WI38 (cell line): ENCODE measurements around the gene PARD3.

Source experiments
- H3K4me3 ChIP-seq: 2 replicates; pipeline ENCODE4 v1.5.1; 2011; ENCODE audit warnings: low read depth, mild to moderate bottlenecking, control low read depth, low read length
- CTCF ChIP-seq: IDR thresholded peaks from 2 replicates; pipeline ENCODE4 v1.5.1; 2012; ENCODE audit warnings: low read depth, mild to moderate bottlenecking, control low read depth, low read length

The PARD3 gene

GRCh38 chr10:34520084-34520483 lies 295.0 kb downstream of the PARD3 start:
- no peak overlapping the region for H3K4me3 ChIP-seq

DNA sequence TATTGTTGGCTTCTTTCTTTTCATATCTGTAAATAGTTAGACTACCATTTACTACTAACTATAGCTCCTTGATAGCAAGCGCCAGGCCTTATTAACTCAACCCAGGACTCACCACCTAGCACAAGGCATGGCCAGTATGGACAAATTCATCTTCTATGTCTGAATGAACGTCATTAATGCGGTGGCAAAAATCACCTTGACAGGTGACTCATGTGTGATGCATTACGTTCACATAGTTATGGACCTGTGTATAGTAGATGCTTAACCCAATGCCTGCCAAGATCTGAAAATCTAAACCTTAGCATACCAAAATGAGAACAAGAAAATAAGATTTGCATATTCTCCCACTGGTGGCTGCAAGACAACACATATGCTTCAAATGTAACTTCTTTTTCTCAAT lies 300.8 kb downstream of the PARD3 start:
- H3K4me3 ChIP-seq: no peak overlapping the region
- TF ChIP-seq CTCF: no peak

More at GRCh38 chr10:34520084-34520483, 295.0 kb downstream of the PARD3 start:
- no peak for TF ChIP-seq CTCF

GRCh38 chr10:34513636-34514035 lies 301.5 kb downstream of the PARD3 start:
- no peak overlapping the region for H3K4me3 ChIP-seq
- no peak for TF ChIP-seq CTCF

DNA sequence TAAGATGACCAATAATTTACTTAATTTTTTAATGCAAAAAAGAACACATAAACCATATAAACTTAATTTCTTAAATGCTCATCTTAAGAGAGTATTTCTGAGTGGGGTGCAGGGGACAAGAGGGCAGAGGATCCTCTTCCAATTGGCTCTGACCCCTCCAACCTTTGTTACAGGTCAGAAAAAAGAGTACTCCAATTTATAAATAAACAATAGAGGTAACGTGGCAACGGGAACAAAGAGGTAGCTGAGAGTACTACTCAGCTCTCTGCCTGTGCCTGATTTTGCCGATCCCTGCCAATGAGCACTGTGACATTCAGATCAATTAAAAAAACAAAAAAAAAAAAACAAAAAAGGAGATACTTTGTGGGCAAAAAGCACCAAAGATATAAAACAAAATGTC lies 307.9 kb downstream of the PARD3 start:
- TF ChIP-seq CTCF: no peak
- H3K4me3 ChIP-seq: no peak overlapping the region

GRCh38 chr10:34506786-34507185 lies 308.3 kb downstream of the PARD3 start:
- no peak for TF ChIP-seq CTCF

DNA sequence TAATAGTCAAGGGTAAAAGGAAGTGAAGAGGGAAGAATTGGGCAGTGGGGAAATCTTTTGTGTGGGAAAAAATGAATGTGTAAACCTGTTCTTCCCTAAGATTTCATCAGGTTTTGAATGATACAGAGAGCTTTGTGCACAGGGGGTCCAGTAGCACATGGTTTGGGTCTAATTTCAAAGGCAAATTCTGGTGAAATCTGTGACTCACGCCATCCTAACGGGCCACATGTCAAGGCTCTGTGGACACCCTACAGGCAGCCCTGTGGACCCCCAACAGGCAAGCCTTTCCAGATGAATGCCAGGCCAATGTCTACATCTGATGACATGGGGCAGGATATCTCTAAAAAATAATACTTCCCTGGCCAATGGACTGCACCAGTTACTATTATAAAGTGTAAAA lies 309.8 kb downstream of the PARD3 start:
- no peak overlapping the region for H3K4me3 ChIP-seq
- no peak for TF ChIP-seq CTCF

More at GRCh38 chr10:34506786-34507185, 308.3 kb downstream of the PARD3 start:
- H3K4me3 ChIP-seq: no peak overlapping the region

- no peak overlapping the region for H3K4me3 ChIP-seq
- TF ChIP-seq CTCF: no peak
Observed at GRCh38 chr10:34504534-34504933, 310.6 kb downstream of the PARD3 start.
